ENCODE results near the gene DAZAP2.
"Not testable (repeated sequence)": the region's sequence is repeated elsewhere in the genome, so short reads cannot be mapped to it uniquely, and the experiment has no call there.

DAZAP2 gene

DNA sequence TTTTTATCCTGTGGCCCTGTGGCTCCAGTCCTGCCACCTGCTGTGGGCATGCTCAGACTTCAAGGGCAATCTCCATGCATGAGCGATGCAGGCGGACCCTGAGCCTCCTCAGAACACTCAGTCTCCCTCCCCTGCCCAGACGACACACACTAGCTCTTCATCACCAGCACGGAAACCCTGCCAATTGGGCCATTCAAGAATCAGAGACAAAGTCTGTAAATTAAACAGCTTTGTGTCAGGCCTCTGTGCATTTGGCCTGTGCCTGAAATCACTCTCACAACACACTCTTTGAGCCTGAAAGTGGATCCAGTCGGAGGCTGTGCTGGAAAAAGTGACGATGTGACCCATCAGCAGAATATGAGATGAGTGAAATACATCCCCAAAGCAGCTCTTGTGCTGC lies 33.3 kb upstream of the DAZAP2 start:
- no peak overlapping the region for H3K27ac Mint-ChIP-seq
- no peak for DNase-seq
- H3K27me3 Mint-ChIP-seq = no peaks in the 10 kb centered on the region
- no peak overlapping the region for H3K4me3 Mint-ChIP-seq
- H3K9me3 Mint-ChIP-seq = no peaks in the 10 kb centered on the region
- H3K4me1 Mint-ChIP-seq (ENCODE audit: low read depth) = peaks cover 14% of the 10 kb centered on the region
- H3K36me3 Mint-ChIP-seq (ENCODE audit: low read depth) = no peaks in the 10 kb centered on the region

- Mint-ChIP-seq H3K9me3 (no peaks in the 10 kb centered on the region), H3K27ac (no peak overlapping the region), H3K27me3 (no peaks in the 10 kb centered on the region), H3K4me3 (no peak overlapping the region), H3K4me1 (ENCODE audit: low read depth) (peaks cover 7% of the 10 kb centered on the region), H3K36me3 (ENCODE audit: low read depth) (peaks cover 2% of the 10 kb centered on the region)
- DNase-seq = no peak
Measured at GRCh38 chr12:51208016-51208660, 30.5 kb upstream of the DAZAP2 start.

GRCh38 chr12:51209259-51209658 lies 29.4 kb upstream of the DAZAP2 start:
- Mint-ChIP-seq H3K4me3 (no peak overlapping the region), H3K27ac (no peak overlapping the region), H3K4me1 (ENCODE audit: low read depth) (no peaks in the 10 kb centered on the region), H3K36me3 (ENCODE audit: low read depth) (peaks cover 4% of the 10 kb centered on the region), H3K27me3 (no peaks in the 10 kb centered on the region), H3K9me3 (no peaks in the 10 kb centered on the region)
- no peak for DNase-seq

DNA sequence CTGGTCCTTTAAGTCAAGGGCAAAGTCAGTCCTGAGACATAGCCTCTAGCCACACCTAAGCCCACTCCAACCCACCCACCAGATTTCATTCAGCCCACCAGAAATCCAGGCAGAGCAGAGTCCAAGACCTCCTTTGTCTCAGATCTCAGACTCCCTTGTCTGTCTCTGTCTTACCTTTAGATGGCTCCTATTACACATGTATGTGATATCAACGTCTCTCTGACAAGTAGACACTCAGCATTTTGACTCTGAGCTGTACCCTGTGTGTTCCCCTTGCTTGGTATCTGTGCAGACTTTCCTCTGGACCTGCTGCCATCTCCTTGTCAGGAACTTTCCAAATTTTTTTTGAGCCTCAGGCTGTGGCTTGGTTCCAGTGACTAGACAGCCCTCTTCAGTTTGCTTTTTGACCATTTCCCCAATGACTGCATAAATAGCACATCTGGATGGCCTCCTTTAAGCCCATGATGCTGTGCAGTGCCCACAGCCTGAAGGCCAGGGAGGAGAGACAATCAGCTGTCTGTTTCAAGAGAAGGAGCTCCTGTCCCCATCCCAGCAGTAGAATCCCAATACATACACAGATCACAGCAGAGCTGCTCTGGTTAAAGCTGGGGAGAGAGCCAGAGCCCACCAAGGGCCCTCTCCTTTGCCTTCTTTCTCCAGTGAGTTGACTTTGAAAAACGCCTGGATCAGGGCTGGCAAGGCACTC lies 27.8 kb upstream of the DAZAP2 start:
- Mint-ChIP-seq H3K27me3 (no peaks in the 10 kb centered on the region), H3K4me3 (no peak overlapping the region)

GRCh38 chr12:51214895-51215294 lies 23.7 kb upstream of the DAZAP2 start:
- Mint-ChIP-seq H3K4me3 (no peak overlapping the region), H3K27me3 (no peaks in the 10 kb centered on the region), H3K27ac (no peak overlapping the region), H3K9me3 (no peaks in the 10 kb centered on the region), H3K4me1 (ENCODE audit: low read depth) (peaks cover 19% of the 10 kb centered on the region), H3K36me3 (ENCODE audit: low read depth) (peaks cover 9% of the 10 kb centered on the region)
- DNase-seq = no peak

More for the DNA sequence above, 27.8 kb upstream of the DAZAP2 start:
- H3K36me3 Mint-ChIP-seq (ENCODE audit: low read depth) = peaks cover 5% of the 10 kb centered on the region
- H3K4me1 Mint-ChIP-seq (ENCODE audit: low read depth) = no peaks in the 10 kb centered on the region
- H3K9me3 Mint-ChIP-seq = no peaks in the 10 kb centered on the region
- DNase-seq = no peak
- peak overlapping the region; percentile 56 for H3K27ac Mint-ChIP-seq

GRCh38 chr12:51216642-51217041 lies 22.0 kb upstream of the DAZAP2 start:
- Mint-ChIP-seq H3K27me3 (no peaks in the 10 kb centered on the region), H3K27ac (peak overlapping the region; percentile 78), H3K4me1 (ENCODE audit: low read depth) (peaks cover 20% of the 10 kb centered on the region), H3K9me3 (no peaks in the 10 kb centered on the region), H3K36me3 (ENCODE audit: low read depth) (peaks cover 7% of the 10 kb centered on the region), H3K4me3 (peak overlapping the region; percentile 69)
- DNase-seq = no peak

- no peaks in the 10 kb centered on the region for H3K9me3 Mint-ChIP-seq
- DNase-seq = peak; percentile 68
- H3K27me3 Mint-ChIP-seq = no peaks in the 10 kb centered on the region
- H3K27ac Mint-ChIP-seq = peak overlapping the region; percentile 96
- H3K4me3 Mint-ChIP-seq = peak overlapping the region; percentile 86
- H3K36me3 Mint-ChIP-seq (ENCODE audit: low read depth) = peaks cover 7% of the 10 kb centered on the region
- peaks cover 20% of the 10 kb centered on the region for H3K4me1 Mint-ChIP-seq (ENCODE audit: low read depth)
Measured at GRCh38 chr12:51217133-51217967, 21.3 kb upstream of the DAZAP2 start.

- Mint-ChIP-seq H3K4me3 (peak within 1 kb of the TSS; percentile 86), H3K36me3 (ENCODE audit: low read depth) (peaks cover 7% of the 10 kb centered on the region)
Measured at GRCh38 chr12:51217968-51218606, 20.5 kb upstream of the DAZAP2 start, which contains the start of gene POU6F1. POU6F1 (minus strand) TSS chr12:51218062; CDS start chr12:51206836, 11,226 bp downstream.

GRCh38 chr12:51218607-51219161 lies 19.9 kb upstream of the DAZAP2 start:
- DNase-seq = no peak
- peaks cover 20% of the 10 kb centered on the region for H3K4me1 Mint-ChIP-seq (ENCODE audit: low read depth)

More at GRCh38 chr12:51217968-51218606, 20.5 kb upstream of the DAZAP2 start, which contains the start of gene POU6F1:
- Mint-ChIP-seq H3K4me1 (ENCODE audit: low read depth) (peaks cover 20% of the 10 kb centered on the region), H3K9me3 (no peaks in the 10 kb centered on the region), H3K27me3 (no peaks in the 10 kb centered on the region), H3K27ac (peak within 1 kb of the TSS; percentile 96)
- DNase-seq = peak; percentile 81

GRCh38 chr12:51219322-51219721 lies 19.3 kb upstream of the DAZAP2 start:
- no peak for DNase-seq
- peak overlapping the region; percentile 86 for H3K4me3 Mint-ChIP-seq
- H3K27ac Mint-ChIP-seq = peak overlapping the region; percentile 45
- no peaks in the 10 kb centered on the region for H3K27me3 Mint-ChIP-seq
- H3K4me1 Mint-ChIP-seq (ENCODE audit: low read depth) = peaks cover 20% of the 10 kb centered on the region
- H3K9me3 Mint-ChIP-seq = no peaks in the 10 kb centered on the region
- peaks cover 5% of the 10 kb centered on the region for H3K36me3 Mint-ChIP-seq (ENCODE audit: low read depth)

More at GRCh38 chr12:51218607-51219161, 19.9 kb upstream of the DAZAP2 start:
- peak overlapping the region; percentile 96 for H3K27ac Mint-ChIP-seq
- no peaks in the 10 kb centered on the region for H3K27me3 Mint-ChIP-seq
- no peaks in the 10 kb centered on the region for H3K9me3 Mint-ChIP-seq
- H3K36me3 Mint-ChIP-seq (ENCODE audit: low read depth) = peaks cover 7% of the 10 kb centered on the region
- peak overlapping the region; percentile 86 for H3K4me3 Mint-ChIP-seq

DNA sequence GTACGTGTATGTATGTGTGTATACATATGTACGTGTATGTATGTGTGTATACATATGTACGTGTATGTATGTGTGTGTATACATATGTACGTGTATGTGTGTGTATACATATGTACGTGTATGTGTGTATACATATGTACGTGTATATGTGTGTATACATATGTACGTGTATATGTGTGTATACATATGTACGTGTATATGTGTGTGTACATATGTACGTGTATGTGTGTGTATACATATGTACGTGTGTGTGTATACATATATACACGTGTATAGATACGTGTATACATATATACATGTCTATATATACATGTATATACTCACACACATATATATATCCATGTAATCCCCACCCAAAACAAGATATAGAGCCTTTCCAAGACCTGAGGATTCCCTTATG lies 18.8 kb upstream of the DAZAP2 start:
- H3K4me3 Mint-ChIP-seq; H3K27me3 Mint-ChIP-seq; H3K27ac Mint-ChIP-seq; H3K36me3 Mint-ChIP-seq (ENCODE audit: low read depth); H3K9me3 Mint-ChIP-seq; DNase-seq: not testable (repeated sequence)
- H3K4me1 Mint-ChIP-seq (ENCODE audit: low read depth) = peaks cover 20% of the 10 kb centered on the region

- no peak overlapping the region for H3K4me3 Mint-ChIP-seq
- H3K27ac Mint-ChIP-seq = no peak overlapping the region
- H3K9me3 Mint-ChIP-seq = no peaks in the 10 kb centered on the region
- peaks cover 4% of the 10 kb centered on the region for H3K36me3 Mint-ChIP-seq (ENCODE audit: low read depth)
- H3K27me3 Mint-ChIP-seq = no peaks in the 10 kb centered on the region
- H3K4me1 Mint-ChIP-seq (ENCODE audit: low read depth) = peaks cover 14% of the 10 kb centered on the region
- no peak for DNase-seq
Measured at GRCh38 chr12:51222461-51222860, 16.2 kb upstream of the DAZAP2 start.

- H3K4me3 Mint-ChIP-seq = no peak overlapping the region
- no peaks in the 10 kb centered on the region for H3K9me3 Mint-ChIP-seq
- no peak for DNase-seq
- H3K36me3 Mint-ChIP-seq (ENCODE audit: low read depth) = no peaks in the 10 kb centered on the region
- no peak overlapping the region for H3K27ac Mint-ChIP-seq
- H3K4me1 Mint-ChIP-seq (ENCODE audit: low read depth) = peaks cover 1% of the 10 kb centered on the region
- H3K27me3 Mint-ChIP-seq = no peaks in the 10 kb centered on the region
Measured at GRCh38 chr12:51224625-51225024, 14.0 kb upstream of the DAZAP2 start.

DNA sequence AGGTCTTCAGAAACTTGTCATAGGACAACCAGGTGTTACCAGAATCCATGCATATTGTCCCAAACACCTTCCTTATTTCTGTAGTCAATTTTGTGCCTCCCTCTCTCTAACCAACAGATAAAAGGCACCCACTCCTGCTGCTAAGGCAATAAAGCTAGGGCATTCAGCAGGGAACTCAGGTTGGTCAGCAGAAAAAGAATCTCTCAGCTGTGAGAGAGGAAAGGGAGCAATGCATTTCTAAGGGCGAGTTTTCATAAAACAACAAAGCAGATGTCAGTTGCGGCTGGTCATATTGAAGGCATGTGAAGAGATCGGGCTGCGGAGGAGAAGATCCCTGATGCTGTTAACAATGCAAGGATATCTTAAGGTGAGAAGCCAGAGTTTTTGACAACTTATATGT lies 13.4 kb upstream of the DAZAP2 start:
- Mint-ChIP-seq H3K9me3 (no peaks in the 10 kb centered on the region), H3K27ac (no peak overlapping the region), H3K4me3 (no peak overlapping the region), H3K36me3 (ENCODE audit: low read depth) (no peaks in the 10 kb centered on the region), H3K27me3 (no peaks in the 10 kb centered on the region), H3K4me1 (ENCODE audit: low read depth) (no peaks in the 10 kb centered on the region)
- no peak for DNase-seq

All from activated T-cell treated with anti-CD3 and anti-CD28 coated beads, Interleukin-2, amount 50 U/mL, for 24 hours (primary cell).